Measurements from ENCODE around the gene ZNF778.

The ZNF778 gene

DNA sequence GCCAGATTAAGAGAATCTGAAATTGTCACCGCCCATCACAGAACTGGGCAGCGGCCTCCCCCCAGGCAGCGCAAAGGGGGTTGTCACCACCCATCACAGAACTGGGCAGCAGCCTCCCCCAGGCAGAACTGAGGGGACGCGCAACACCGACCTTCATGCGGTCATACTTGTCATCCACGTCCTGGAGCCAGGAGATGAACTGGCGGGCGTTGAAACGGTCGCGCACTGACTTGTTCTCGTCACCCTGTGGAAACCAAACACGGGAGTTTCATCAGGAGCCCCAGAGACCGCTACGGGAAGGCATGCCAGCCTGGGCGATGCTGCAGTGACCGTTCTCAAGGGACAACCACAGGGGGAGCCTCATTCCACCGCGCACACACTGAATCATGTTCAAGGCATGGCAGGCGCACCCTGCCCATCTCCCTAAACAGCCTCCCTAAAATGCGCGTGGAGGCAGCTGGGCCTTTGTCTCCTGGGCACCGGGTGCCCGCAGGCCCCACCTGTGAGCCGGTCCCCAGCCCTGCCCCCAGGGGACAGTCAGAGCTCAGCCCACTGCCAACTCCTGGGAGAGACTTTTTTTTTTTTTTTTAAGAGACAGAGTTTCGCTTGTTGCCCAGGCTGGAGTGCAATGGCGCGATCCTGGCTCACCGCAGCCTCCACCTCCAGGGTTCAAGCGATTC lies 53.3 kb downstream of the ZNF778 start:
- Histone ChIP-seq H3K27ac (ENCODE audit: low read length) (no peak overlapping the region), H3K9me3 (ENCODE audit: insufficient read depth, low read length, severe bottlenecking) (no peaks in the 10 kb centered on the region), H3K4me2 (ENCODE audit: insufficient read depth, low read length) (no peak overlapping the region), H4K20me1 (ENCODE audit: insufficient read depth, low read length) (peaks cover 56% of the 10 kb centered on the region), H3K27me3 (ENCODE audit: insufficient read depth, low read length, poor library complexity) (no peaks in the 10 kb centered on the region), H3K36me3 (ENCODE audit: insufficient read depth, low read length) (peaks cover 90% of the 10 kb centered on the region), H3K4me3 (ENCODE audit: low read depth in 1 of 2, low read length in 2 of 2) (no peak overlapping the region), H2AFZ (ENCODE audit: low read depth, low read length) (no peak overlapping the region), H3K9ac (ENCODE audit: low read depth, low read length) (no peak overlapping the region), H3K4me1 (ENCODE audit: insufficient read depth, low read length) (no peaks in the 10 kb centered on the region), H3K79me2 (ENCODE audit: insufficient read depth, low read length) (peaks cover 32% of the 10 kb centered on the region; the same call in 1 of the 2 replicates)
- no peak for DNase-seq
- ATAC-seq (ENCODE audit: insufficient read depth, low read depth) = no peak
- no peak for TF ChIP-seq EZH2 (IDR thresholded peaks at IDR 0.05; ENCODE audit: borderline replicate concordance, low read depth, low read length, severe bottlenecking)
- TF ChIP-seq, protein P1, sequence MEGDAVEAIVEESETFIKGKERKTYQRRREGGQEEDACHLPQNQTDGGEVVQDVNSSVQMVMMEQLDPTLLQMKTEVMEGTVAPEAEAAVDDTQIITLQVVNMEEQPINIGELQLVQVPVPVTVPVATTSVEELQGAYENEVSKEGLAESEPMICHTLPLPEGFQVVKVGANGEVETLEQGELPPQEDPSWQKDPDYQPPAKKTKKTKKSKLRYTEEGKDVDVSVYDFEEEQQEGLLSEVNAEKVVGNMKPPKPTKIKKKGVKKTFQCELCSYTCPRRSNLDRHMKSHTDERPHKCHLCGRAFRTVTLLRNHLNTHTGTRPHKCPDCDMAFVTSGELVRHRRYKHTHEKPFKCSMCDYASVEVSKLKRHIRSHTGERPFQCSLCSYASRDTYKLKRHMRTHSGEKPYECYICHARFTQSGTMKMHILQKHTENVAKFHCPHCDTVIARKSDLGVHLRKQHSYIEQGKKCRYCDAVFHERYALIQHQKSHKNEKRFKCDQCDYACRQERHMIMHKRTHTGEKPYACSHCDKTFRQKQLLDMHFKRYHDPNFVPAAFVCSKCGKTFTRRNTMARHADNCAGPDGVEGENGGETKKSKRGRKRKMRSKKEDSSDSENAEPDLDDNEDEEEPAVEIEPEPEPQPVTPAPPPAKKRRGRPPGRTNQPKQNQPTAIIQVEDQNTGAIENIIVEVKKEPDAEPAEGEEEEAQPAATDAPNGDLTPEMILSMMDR (IDR thresholded peaks at IDR 0.05; ENCODE audit: borderline replicate concordance, extremely low read depth, low read length, poor library complexity, severe bottlenecking) = no peak

- no peak overlapping the region for H3K4me3 ChIP-seq (ENCODE audit: low read depth in 1 of 2, low read length in 2 of 2)
- H3K27ac ChIP-seq (ENCODE audit: low read length) = no peak overlapping the region
- TF ChIP-seq, protein P1 (IDR thresholded peaks at IDR 0.05; ENCODE audit: borderline replicate concordance, extremely low read depth, low read length, poor library complexity, severe bottlenecking) = no peak
- TF ChIP-seq EZH2 (IDR thresholded peaks at IDR 0.05; ENCODE audit: borderline replicate concordance, low read depth, low read length, severe bottlenecking) = no peak
- H2AFZ ChIP-seq (ENCODE audit: low read depth, low read length) = no peak overlapping the region
- no peaks in the 10 kb centered on the region for H3K4me1 ChIP-seq (ENCODE audit: insufficient read depth, low read length)
- no peaks in the 10 kb centered on the region for H3K9me3 ChIP-seq (ENCODE audit: insufficient read depth, low read length, severe bottlenecking)
- no peak overlapping the region for H3K4me2 ChIP-seq (ENCODE audit: insufficient read depth, low read length)
- peaks cover 92% of the 10 kb centered on the region for H3K36me3 ChIP-seq (ENCODE audit: insufficient read depth, low read length)
- H4K20me1 ChIP-seq (ENCODE audit: insufficient read depth, low read length) = peaks cover 64% of the 10 kb centered on the region
- ATAC-seq (ENCODE audit: insufficient read depth, low read depth) (no peak), DNase-seq (no peak)
- peaks cover 47% of the 10 kb centered on the region for H3K79me2 ChIP-seq (ENCODE audit: insufficient read depth, low read length)
- H3K9ac ChIP-seq (ENCODE audit: low read depth, low read length) = no peak overlapping the region
- H3K27me3 ChIP-seq (ENCODE audit: insufficient read depth, low read length, poor library complexity) = no peaks in the 10 kb centered on the region
Observed at GRCh38 chr16:89272631-89273030, 55.1 kb downstream of the ZNF778 start.

DNA sequence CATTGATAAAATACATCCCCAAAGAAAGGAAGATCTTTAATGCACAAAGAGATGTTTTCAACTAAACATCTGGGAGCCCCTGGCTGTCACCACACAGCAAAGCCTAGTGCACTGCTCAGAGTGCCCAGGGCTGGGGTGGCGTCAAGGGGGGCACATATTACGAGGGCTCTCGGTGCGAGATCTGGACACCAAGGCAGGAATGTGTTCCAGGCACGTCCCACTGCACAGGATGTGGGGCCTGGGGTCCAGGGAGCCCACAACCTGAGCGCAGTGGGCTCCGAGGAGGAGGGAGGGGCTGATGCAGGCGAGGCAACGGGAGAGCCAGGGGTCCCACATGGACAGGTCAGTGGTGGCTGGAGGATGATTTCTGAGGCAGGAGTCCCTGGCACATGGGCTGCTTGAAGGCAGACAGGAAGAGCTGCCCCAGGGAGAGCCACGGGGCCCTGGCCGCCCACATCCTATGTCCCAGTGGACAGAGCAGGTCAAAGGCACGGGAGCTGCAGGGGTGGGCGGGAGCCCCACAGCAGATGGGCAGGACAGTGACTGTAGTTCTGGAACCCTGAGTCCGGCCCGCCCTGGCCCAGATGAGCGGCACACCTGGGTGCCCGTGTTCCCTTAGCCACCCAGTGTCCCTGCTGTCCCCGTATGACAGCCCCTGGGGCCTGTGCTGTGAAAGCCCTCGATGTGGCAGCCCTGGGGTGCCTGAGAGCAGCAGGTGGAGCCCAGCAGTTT lies 56.4 kb downstream of the ZNF778 start:
- DNase-seq = no peak

More for the DNA sequence above, 56.4 kb downstream of the ZNF778 start:
- TF ChIP-seq EZH2 (IDR thresholded peaks at IDR 0.05; ENCODE audit: borderline replicate concordance, low read depth, low read length, severe bottlenecking) = no peak
- TF ChIP-seq, protein P1 (IDR thresholded peaks at IDR 0.05; ENCODE audit: borderline replicate concordance, extremely low read depth, low read length, poor library complexity, severe bottlenecking) = no peak
- Histone ChIP-seq H3K4me2 (ENCODE audit: insufficient read depth, low read length) (no peak overlapping the region), H3K9me3 (ENCODE audit: insufficient read depth, low read length, severe bottlenecking) (no peaks in the 10 kb centered on the region), H3K9ac (ENCODE audit: low read depth, low read length) (no peak overlapping the region), H3K27me3 (ENCODE audit: insufficient read depth, low read length, poor library complexity) (no peaks in the 10 kb centered on the region), H3K27ac (ENCODE audit: low read length) (no peak overlapping the region), H4K20me1 (ENCODE audit: insufficient read depth, low read length) (peaks cover 72% of the 10 kb centered on the region), H3K4me3 (ENCODE audit: low read depth in 1 of 2, low read length in 2 of 2) (no peak overlapping the region), H2AFZ (ENCODE audit: low read depth, low read length) (no peak overlapping the region), H3K36me3 (ENCODE audit: insufficient read depth, low read length) (peaks cover 99% of the 10 kb centered on the region), H3K4me1 (ENCODE audit: insufficient read depth, low read length) (no peaks in the 10 kb centered on the region), H3K79me2 (ENCODE audit: insufficient read depth, low read length) (peaks cover 59% of the 10 kb centered on the region)
- no peak for ATAC-seq (ENCODE audit: insufficient read depth, low read depth)
